Measurements from ENCODE around the gene NFATC2.

NFATC2 gene

GRCh38 chr20:51359947-51360346 lies 182.6 kb downstream of the NFATC2 start:
- H3K27ac ChIP-seq (ENCODE audit: low read depth, low read length): no peak overlapping the region
- H3K4me3 ChIP-seq (ENCODE audit: low read depth, low read length): no peak overlapping the region
- no peak overlapping the region for H3K9ac ChIP-seq (ENCODE audit: low read length)
- no peaks in the 10 kb centered on the region for H3K4me1 ChIP-seq (ENCODE audit: control insufficient read depth, insufficient read depth, low read length)
- no peaks in the 10 kb centered on the region for H3K27me3 ChIP-seq (ENCODE audit: control insufficient read depth, insufficient read depth, low read length)
- no peaks in the 10 kb centered on the region for H3K36me3 ChIP-seq (ENCODE audit: control insufficient read depth, insufficient read depth, low read length)
- peaks cover 9% of the 10 kb centered on the region; the same call in 1 of the 2 replicates for H3K9me3 ChIP-seq (ENCODE audit: control insufficient read depth, insufficient read depth, low read depth, low read length)

DNA sequence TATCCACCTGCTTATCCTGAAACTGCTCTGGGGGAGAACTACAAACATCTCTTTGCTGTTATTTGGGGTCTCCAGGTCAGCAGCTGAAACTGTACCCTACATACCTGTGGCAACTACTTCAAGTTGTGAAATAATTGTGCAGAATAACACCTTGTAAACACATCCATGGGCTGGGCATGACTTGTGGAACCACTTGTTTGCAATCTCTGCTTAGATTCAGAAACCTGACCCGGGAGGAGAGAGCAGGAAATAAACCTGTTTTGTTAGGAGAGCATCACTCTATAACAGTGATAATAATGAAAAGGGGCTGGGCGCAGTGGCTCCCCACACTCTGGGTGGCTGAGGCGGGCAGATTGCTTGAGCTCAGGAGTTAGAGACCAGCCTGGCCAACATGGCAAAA lies 183.1 kb downstream of the NFATC2 start:
- H3K27ac ChIP-seq (ENCODE audit: low read depth, low read length): no peak overlapping the region
- H3K36me3 ChIP-seq (ENCODE audit: control insufficient read depth, insufficient read depth, low read length): no peaks in the 10 kb centered on the region
- no peaks in the 10 kb centered on the region for H3K4me1 ChIP-seq (ENCODE audit: control insufficient read depth, insufficient read depth, low read length)
- H3K27me3 ChIP-seq (ENCODE audit: control insufficient read depth, insufficient read depth, low read length): no peaks in the 10 kb centered on the region
- no peak overlapping the region for H3K9ac ChIP-seq (ENCODE audit: low read length)
- H3K4me3 ChIP-seq (ENCODE audit: low read depth, low read length): no peak overlapping the region
- H3K9me3 ChIP-seq (ENCODE audit: control insufficient read depth, insufficient read depth, low read depth, low read length): peaks cover 9% of the 10 kb centered on the region; the same call in 1 of the 2 replicates

DNA sequence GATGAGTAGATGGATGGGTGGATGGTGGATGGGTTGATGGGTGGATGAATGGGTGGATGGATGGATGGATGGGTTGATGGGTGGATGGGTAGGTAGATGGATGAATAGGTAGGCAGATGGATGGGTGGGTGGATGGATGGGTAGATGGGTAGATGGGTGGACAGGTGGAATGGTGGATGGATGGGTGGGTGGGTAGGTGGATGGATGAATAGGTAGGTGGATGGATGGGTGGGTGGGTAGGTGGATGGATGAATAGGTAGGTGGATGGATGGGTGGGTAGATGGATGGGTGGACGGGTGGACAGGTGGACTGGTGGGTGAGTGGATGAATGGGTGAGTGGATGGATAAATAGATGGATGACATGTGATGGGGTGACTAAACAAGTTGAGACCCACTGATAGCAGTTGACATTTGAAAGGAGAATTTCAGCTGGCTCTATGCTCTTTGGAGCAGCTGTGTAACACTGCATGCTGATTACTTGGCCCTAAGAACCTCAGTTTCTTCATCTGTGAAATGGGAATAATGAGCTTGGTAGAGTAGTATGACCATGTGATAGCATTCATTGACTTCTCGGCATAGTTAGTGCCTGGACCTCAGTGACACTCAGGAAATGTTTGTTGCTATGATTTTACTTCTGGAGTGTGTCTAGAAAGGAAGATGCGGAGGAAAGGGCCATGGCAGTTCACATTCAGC lies 184.3 kb downstream of the NFATC2 start:
- H3K4me3 ChIP-seq (ENCODE audit: low read depth, low read length): no peak overlapping the region
- H3K36me3 ChIP-seq (ENCODE audit: control insufficient read depth, insufficient read depth, low read length): no peaks in the 10 kb centered on the region
- peaks cover 1% of the 10 kb centered on the region; the same call in 1 of the 2 replicates for H3K9me3 ChIP-seq (ENCODE audit: control insufficient read depth, insufficient read depth, low read depth, low read length)
- no peak overlapping the region for H3K9ac ChIP-seq (ENCODE audit: low read length)
- no peaks in the 10 kb centered on the region for H3K27me3 ChIP-seq (ENCODE audit: control insufficient read depth, insufficient read depth, low read length)
- no peaks in the 10 kb centered on the region for H3K4me1 ChIP-seq (ENCODE audit: control insufficient read depth, insufficient read depth, low read length)
- no peak overlapping the region for H3K27ac ChIP-seq (ENCODE audit: low read depth, low read length)

GRCh38 chr20:51357543-51357942 lies 185.0 kb downstream of the NFATC2 start:
- H3K36me3 ChIP-seq (ENCODE audit: control insufficient read depth, insufficient read depth, low read length): no peaks in the 10 kb centered on the region
- H3K9me3 ChIP-seq (ENCODE audit: control insufficient read depth, insufficient read depth, low read depth, low read length): no peaks in the 10 kb centered on the region
- no peak overlapping the region for H3K4me3 ChIP-seq (ENCODE audit: low read depth, low read length)
- no peaks in the 10 kb centered on the region for H3K4me1 ChIP-seq (ENCODE audit: control insufficient read depth, insufficient read depth, low read length)
- no peak overlapping the region for H3K9ac ChIP-seq (ENCODE audit: low read length)
- H3K27ac ChIP-seq (ENCODE audit: low read depth, low read length): no peak overlapping the region
- H3K27me3 ChIP-seq (ENCODE audit: control insufficient read depth, insufficient read depth, low read length): no peaks in the 10 kb centered on the region

- Histone ChIP-seq H3K27me3 (ENCODE audit: control insufficient read depth, insufficient read depth, low read length) (no peaks in the 10 kb centered on the region), H3K36me3 (ENCODE audit: control insufficient read depth, insufficient read depth, low read length) (no peaks in the 10 kb centered on the region), H3K27ac (ENCODE audit: low read depth, low read length) (no peak overlapping the region), H3K4me3 (ENCODE audit: low read depth, low read length) (no peak overlapping the region), H3K9ac (ENCODE audit: low read length) (no peak overlapping the region), H3K9me3 (ENCODE audit: control insufficient read depth, insufficient read depth, low read depth, low read length) (no peaks in the 10 kb centered on the region), H3K4me1 (ENCODE audit: control insufficient read depth, insufficient read depth, low read length) (no peaks in the 10 kb centered on the region)
Observed at GRCh38 chr20:51356871-51357270, 185.6 kb downstream of the NFATC2 start.

DNA sequence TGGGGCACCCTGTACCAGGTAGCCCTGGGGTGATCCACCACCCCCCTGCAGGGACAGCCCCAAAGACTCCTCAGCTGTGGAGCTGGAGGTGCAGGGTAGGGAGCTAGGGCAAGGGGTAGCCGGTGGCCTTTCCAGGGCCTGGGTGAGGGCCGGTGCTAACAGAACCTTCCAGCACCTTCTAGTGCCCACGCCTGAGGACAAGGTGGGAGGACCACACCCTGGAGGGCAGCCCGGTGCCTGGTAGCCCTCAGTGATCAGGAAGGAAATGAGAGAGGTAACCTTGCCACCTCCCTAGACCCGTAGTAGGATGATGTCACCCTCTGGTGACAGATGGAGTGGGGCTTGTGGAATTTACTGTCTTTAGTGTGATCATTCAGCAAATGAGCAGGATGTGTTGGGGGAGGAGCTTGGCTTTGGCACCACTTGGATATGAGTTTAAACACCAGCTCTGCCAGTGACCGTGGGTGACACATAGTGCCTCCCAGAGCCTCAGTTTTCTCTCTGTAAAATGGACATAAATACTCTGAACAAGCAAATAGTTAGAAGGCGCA lies 187.7 kb downstream of the NFATC2 start:
- Histone ChIP-seq H3K4me3 (ENCODE audit: low read depth, low read length) (no peak overlapping the region), H3K9me3 (ENCODE audit: control insufficient read depth, insufficient read depth, low read depth, low read length) (no peaks in the 10 kb centered on the region), H3K36me3 (ENCODE audit: control insufficient read depth, insufficient read depth, low read length) (no peaks in the 10 kb centered on the region), H3K4me1 (ENCODE audit: control insufficient read depth, insufficient read depth, low read length) (no peaks in the 10 kb centered on the region; the same call in 1 of the 2 replicates), H3K9ac (ENCODE audit: low read length) (no peak overlapping the region), H3K27ac (ENCODE audit: low read depth, low read length) (no peak overlapping the region), H3K27me3 (ENCODE audit: control insufficient read depth, insufficient read depth, low read length) (no peaks in the 10 kb centered on the region)

GRCh38 chr20:51354191-51354768 lies 188.2 kb downstream of the NFATC2 start:
- Histone ChIP-seq H3K27me3 (ENCODE audit: control insufficient read depth, insufficient read depth, low read length) (no peaks in the 10 kb centered on the region), H3K4me3 (ENCODE audit: low read depth, low read length) (no peak overlapping the region), H3K27ac (ENCODE audit: low read depth, low read length) (no peak overlapping the region), H3K9ac (ENCODE audit: low read length) (no peak overlapping the region), H3K9me3 (ENCODE audit: control insufficient read depth, insufficient read depth, low read depth, low read length) (no peaks in the 10 kb centered on the region), H3K36me3 (ENCODE audit: control insufficient read depth, insufficient read depth, low read length) (no peaks in the 10 kb centered on the region), H3K4me1 (ENCODE audit: control insufficient read depth, insufficient read depth, low read length) (no peaks in the 10 kb centered on the region; the same call in 1 of the 2 replicates)

- no peaks in the 10 kb centered on the region for H3K27me3 ChIP-seq (ENCODE audit: control insufficient read depth, insufficient read depth, low read length)
- no peaks in the 10 kb centered on the region for H3K9me3 ChIP-seq (ENCODE audit: control insufficient read depth, insufficient read depth, low read depth, low read length)
- no peak overlapping the region for H3K9ac ChIP-seq (ENCODE audit: low read length)
- H3K4me3 ChIP-seq (ENCODE audit: low read depth, low read length): no peak overlapping the region
- no peak overlapping the region for H3K27ac ChIP-seq (ENCODE audit: low read depth, low read length)
- H3K36me3 ChIP-seq (ENCODE audit: control insufficient read depth, insufficient read depth, low read length): no peaks in the 10 kb centered on the region
- H3K4me1 ChIP-seq (ENCODE audit: control insufficient read depth, insufficient read depth, low read length): no peaks in the 10 kb centered on the region; the same call in 1 of the 2 replicates
Observed at GRCh38 chr20:51353491-51353890, 189.0 kb downstream of the NFATC2 start.

GRCh38 chr20:51352791-51353190 lies 189.7 kb downstream of the NFATC2 start:
- H3K9me3 ChIP-seq (ENCODE audit: control insufficient read depth, insufficient read depth, low read depth, low read length): no peaks in the 10 kb centered on the region
- no peaks in the 10 kb centered on the region for H3K36me3 ChIP-seq (ENCODE audit: control insufficient read depth, insufficient read depth, low read length)
- no peak overlapping the region for H3K4me3 ChIP-seq (ENCODE audit: low read depth, low read length)
- H3K9ac ChIP-seq (ENCODE audit: low read length): no peak overlapping the region
- no peaks in the 10 kb centered on the region for H3K27me3 ChIP-seq (ENCODE audit: control insufficient read depth, insufficient read depth, low read length)
- no peak overlapping the region for H3K27ac ChIP-seq (ENCODE audit: low read depth, low read length)
- H3K4me1 ChIP-seq (ENCODE audit: control insufficient read depth, insufficient read depth, low read length): no peaks in the 10 kb centered on the region; the same call in 1 of the 2 replicates

DNA sequence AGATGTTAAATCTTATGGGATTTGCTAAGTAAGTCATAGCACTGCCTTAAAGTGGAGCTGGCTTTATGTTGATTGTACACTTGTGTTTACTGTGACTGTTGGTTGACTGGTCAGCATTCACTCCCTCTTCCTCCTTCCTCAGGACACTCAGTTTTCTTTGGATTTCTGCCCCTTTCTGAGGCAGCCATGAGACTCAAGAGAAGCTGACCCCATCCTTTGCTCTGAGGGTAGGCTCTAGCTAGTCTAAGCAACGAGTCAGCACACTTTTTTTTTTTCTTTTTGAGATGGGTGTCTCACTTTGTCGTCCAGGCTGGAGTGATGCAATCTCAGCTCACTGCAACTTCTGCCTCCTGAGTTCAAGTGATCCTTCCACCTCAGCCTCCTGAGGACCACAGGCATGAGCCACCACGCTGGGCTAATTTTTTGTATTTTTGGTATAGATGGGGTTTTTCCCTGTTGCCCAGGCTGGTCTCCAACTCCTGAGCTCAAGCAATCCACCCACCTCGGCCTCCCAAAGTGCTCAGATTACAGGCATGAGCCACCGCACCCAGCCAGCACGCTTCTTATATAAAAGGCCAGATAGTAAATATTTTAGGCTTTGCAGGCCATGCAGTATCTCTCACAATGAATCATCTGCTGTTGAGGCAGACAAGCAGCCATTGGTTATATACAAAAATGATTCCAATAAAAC lies 191.4 kb downstream of the NFATC2 start:
- Histone ChIP-seq H3K27me3 (ENCODE audit: control insufficient read depth, insufficient read depth, low read length) (no peaks in the 10 kb centered on the region), H3K9ac (ENCODE audit: low read length) (no peak overlapping the region), H3K9me3 (ENCODE audit: control insufficient read depth, insufficient read depth, low read depth, low read length) (no peaks in the 10 kb centered on the region), H3K4me3 (ENCODE audit: low read depth, low read length) (no peak overlapping the region), H3K36me3 (ENCODE audit: control insufficient read depth, insufficient read depth, low read length) (no peaks in the 10 kb centered on the region), H3K4me1 (ENCODE audit: control insufficient read depth, insufficient read depth, low read length) (no peaks in the 10 kb centered on the region; the same call in 1 of the 2 replicates), H3K27ac (ENCODE audit: low read depth, low read length) (no peak overlapping the region)

DNA sequence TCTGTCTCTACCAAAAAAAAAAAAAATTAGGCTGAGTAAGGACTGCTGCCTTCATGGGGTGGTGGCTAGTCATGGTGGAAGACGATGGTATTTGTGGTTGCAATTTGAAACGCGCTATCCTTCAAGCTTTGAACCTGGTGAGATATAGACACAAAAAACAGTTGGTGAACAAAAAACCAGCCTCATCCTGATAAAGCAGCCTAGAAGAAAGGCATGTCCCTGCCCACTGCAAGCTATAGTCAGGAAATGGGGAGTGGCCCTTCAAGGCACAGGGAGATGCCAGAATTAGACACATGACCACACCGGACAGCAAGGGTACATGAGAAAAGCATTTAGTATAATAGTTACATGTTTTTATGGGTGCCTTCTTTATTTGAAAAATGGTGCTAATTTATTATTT lies 193.6 kb downstream of the NFATC2 start:
- Histone ChIP-seq H3K27me3 (ENCODE audit: control insufficient read depth, insufficient read depth, low read length) (no peaks in the 10 kb centered on the region), H3K4me1 (ENCODE audit: control insufficient read depth, insufficient read depth, low read length) (no peaks in the 10 kb centered on the region; the same call in 1 of the 2 replicates)

More for the DNA sequence above, 193.6 kb downstream of the NFATC2 start:
- Histone ChIP-seq H3K36me3 (ENCODE audit: control insufficient read depth, insufficient read depth, low read length) (no peaks in the 10 kb centered on the region), H3K9ac (ENCODE audit: low read length) (no peak overlapping the region), H3K4me3 (ENCODE audit: low read depth, low read length) (no peak overlapping the region), H3K27ac (ENCODE audit: low read depth, low read length) (no peak overlapping the region), H3K9me3 (ENCODE audit: control insufficient read depth, insufficient read depth, low read depth, low read length) (0 out of 2 replicates have a peak, but pooled peaks cover under 1% of the 10 kb centered on the region)
